ENCODE results near the gene SFSWAP.

SFSWAP gene

DNA sequence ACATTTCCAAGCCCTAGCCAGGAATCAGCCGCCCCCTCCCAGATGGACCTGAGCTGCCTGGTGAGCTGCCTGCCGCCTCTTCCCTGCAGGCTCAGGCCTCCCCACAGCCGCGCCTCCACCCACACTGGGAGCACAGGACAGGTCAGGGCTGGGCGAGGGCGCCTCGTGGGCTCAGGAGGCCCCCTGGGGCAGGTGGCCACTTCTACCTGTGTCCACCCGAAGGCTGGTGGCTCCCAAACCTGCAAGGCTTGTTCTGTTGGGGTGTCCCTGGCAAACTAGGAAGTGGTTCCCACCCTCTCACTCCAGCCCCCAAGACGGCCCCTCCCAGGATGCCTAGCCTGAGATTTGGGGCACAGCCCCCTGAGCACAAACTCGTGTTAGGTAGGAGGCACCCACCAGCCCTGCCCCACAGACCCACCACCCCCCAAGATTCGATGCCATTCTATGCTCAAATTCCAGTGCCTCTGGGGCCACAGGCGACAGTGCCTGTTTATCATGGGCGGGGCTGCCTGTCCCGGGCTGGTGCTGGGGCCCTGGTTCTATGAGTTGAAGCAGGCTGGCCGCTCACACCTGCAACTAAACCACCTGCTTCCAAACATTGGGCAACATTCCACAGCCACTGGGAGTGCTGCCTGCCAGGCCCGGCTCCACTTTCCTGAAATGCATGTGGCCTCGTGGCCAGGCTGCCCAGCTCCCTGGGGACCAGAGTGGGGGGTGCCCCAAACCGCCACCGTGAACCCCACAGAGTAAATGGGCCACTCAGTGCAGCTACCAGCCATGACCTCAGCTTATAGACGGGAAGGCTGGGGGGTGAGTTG is 124.1 kb downstream of the SFSWAP start:
- TF ChIP-seq, protein P1, sequence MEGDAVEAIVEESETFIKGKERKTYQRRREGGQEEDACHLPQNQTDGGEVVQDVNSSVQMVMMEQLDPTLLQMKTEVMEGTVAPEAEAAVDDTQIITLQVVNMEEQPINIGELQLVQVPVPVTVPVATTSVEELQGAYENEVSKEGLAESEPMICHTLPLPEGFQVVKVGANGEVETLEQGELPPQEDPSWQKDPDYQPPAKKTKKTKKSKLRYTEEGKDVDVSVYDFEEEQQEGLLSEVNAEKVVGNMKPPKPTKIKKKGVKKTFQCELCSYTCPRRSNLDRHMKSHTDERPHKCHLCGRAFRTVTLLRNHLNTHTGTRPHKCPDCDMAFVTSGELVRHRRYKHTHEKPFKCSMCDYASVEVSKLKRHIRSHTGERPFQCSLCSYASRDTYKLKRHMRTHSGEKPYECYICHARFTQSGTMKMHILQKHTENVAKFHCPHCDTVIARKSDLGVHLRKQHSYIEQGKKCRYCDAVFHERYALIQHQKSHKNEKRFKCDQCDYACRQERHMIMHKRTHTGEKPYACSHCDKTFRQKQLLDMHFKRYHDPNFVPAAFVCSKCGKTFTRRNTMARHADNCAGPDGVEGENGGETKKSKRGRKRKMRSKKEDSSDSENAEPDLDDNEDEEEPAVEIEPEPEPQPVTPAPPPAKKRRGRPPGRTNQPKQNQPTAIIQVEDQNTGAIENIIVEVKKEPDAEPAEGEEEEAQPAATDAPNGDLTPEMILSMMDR (conservative IDR thresholded peaks at IDR 0.05; ENCODE audit: low read depth, low read length) = no peak
- no peak for DNase-seq (ENCODE audit: low read depth)
- H3K4me3 ChIP-seq (ENCODE audit: low read depth, low read length) = no peak overlapping the region

DNA sequence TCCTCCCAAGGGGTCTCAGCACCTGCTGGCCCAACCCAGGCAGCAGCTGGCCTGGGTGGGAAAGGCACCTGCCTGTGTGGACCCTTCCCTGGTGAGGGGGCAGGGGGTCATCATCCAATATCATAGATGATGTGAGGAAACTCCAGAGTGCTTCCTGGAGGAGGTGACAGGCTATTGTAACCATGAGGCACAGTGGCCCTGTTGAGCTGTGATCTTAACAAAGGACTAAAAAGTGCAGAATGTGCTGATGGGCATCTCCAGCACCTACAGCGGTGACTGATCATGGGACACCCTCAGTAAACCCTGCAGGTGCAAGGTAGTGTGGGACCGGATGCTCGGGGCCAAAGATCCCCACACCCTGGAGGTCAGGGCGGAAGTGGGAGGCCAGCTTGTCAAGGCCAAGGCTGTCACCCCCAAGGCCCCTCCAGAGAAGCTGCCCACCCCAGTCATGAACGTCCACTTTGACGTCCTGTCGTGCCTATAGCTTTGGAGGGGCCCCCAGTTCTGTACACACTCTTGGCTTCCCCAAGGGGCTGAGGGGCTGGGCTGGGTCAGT is 124.8 kb downstream of the SFSWAP start:
- no peak overlapping the region for H3K4me3 ChIP-seq (ENCODE audit: low read depth, low read length)
- TF ChIP-seq, protein P1 (conservative IDR thresholded peaks at IDR 0.05; ENCODE audit: low read depth, low read length) = no peak
- no peak for DNase-seq (ENCODE audit: low read depth)

GRCh38 chr12:131836193-131836592 is 125.3 kb downstream of the SFSWAP start:
- TF ChIP-seq, protein P1 (conservative IDR thresholded peaks at IDR 0.05; ENCODE audit: low read depth, low read length) = peak; percentile 56
- no peak overlapping the region for H3K4me3 ChIP-seq (ENCODE audit: low read depth, low read length)
- peak; percentile 45 for DNase-seq (ENCODE audit: low read depth)

- DNase-seq (ENCODE audit: low read depth) = no peak
- TF ChIP-seq, protein P1 (conservative IDR thresholded peaks at IDR 0.05; ENCODE audit: low read depth, low read length) = no peak
- H3K4me3 ChIP-seq (ENCODE audit: low read depth, low read length) = no peak overlapping the region
These were observed 126.0 kb downstream of the SFSWAP start for GRCh38 chr12:131836714-131837397.

- TF ChIP-seq, protein P1 (conservative IDR thresholded peaks at IDR 0.05; ENCODE audit: low read depth, low read length) = no peak
- DNase-seq (ENCODE audit: low read depth) = no peak
- no peak overlapping the region for H3K4me3 ChIP-seq (ENCODE audit: low read depth, low read length)
These were observed 129.9 kb downstream of the SFSWAP start for GRCh38 chr12:131840643-131841416.

DNA sequence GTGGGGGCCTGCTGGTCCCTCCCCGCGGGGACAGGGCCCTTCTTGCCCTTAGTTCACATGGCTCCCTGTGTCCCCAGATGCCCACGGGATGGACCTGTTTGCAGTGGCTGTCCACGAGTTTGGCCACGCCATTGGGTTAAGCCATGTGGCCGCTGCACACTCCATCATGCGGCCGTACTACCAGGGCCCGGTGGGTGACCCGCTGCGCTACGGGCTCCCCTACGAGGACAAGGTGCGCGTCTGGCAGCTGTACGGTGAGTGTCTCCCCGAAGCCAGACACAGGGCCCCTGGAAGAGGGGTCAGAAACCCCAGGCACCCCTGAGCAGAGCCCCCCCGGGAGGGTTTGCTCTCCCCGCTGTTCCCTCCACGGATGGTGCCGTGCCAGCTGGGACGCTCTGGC is 130.7 kb downstream of the SFSWAP start:
- H3K4me3 ChIP-seq (ENCODE audit: low read depth, low read length) = no peak overlapping the region
- DNase-seq (ENCODE audit: low read depth) = no peak
- TF ChIP-seq, protein P1 (conservative IDR thresholded peaks at IDR 0.05; ENCODE audit: low read depth, low read length) = no peak
